HepG2 (cell line): ENCODE results near the gene FBLIM1. TPM values are rescaled to one million over a fixed set of nuclear protein-coding genes. Genes with fewer than 3 reads are reported as not detected.
A peak's percentile ranks its signal among the peaks of the same experiment; 100 is the strongest.

Experiments used
- ADNP ChIP-seq: sonication (generic); formaldehyde crosslinking; IDR thresholded peaks from 2 replicates; pipeline ENCODE4 v1.4.0; 2020; ENCODE audit warnings: missing genetic modification reagents
- ARHGAP35 ChIP-seq: sonication (generic); formaldehyde crosslinking; IDR thresholded peaks from 2 replicates; pipeline ENCODE4 v1.9.0; 2022; ENCODE audit warnings: mild to moderate bottlenecking, inconsistent platforms, moderate library complexity, missing genetic modification reagents, borderline replicate concordance
- ATF5 ChIP-seq: sonication (generic); formaldehyde crosslinking; IDR thresholded peaks from 2 replicates; pipeline ENCODE4 v1.4.0; 2020; ENCODE audit warnings: mild to moderate bottlenecking, low read depth, missing genetic modification reagents
- CREB1 ChIP-seq, 2 experiments: fragments of 450-650 bp in 1 of 2; IDR thresholded peaks; 2 replicates each; pipeline ENCODE4 v1.6.1; 2016 to 2017; ENCODE audit warnings: control low read depth in 1 of 2, mild to moderate bottlenecking in 1 of 2, missing compliant biosample characterization in 1 of 2, missing genetic modification characterization in 1 of 2
- DNMT3B ChIP-seq: conservative IDR thresholded peaks from 2 replicates; pipeline ENCODE4 v1.6.1; 2016; ENCODE audit warnings: missing biosample characterization, control low read depth
- HDAC1 ChIP-seq: sonication (generic); formaldehyde crosslinking; IDR thresholded peaks from 2 replicates; pipeline ENCODE4 v1.5.1; 2020; ENCODE audit warnings: mild to moderate bottlenecking, missing genetic modification reagents
- MAZ ChIP-seq, 2 experiments: sonication (generic) in 1 of 2; formaldehyde crosslinking in 1 of 2; IDR thresholded peaks; 2 replicates each; pipeline versions ENCODE4 v1.5.0 to v1.6.1; 2012 to 2020; ENCODE audit warnings: low read depth in 2 of 2, mild to moderate bottlenecking in 2 of 2, borderline replicate concordance in 1 of 2, improper control_type of control experiment in 1 of 2, low read length in 1 of 2, missing genetic modification reagents in 1 of 2, moderate library complexity in 1 of 2
- MIER3 ChIP-seq: IDR thresholded peaks from 2 replicates; pipeline ENCODE4 v1.6.1; 2016; ENCODE audit warnings: missing compliant biosample characterization, borderline replicate concordance
- NFKB2 ChIP-seq: sonication (generic); formaldehyde crosslinking; IDR thresholded peaks from 2 replicates; pipeline ENCODE4 v1.4.0; 2020; ENCODE audit warnings: missing genetic modification reagents, borderline replicate concordance
- NFYC ChIP-seq: IDR thresholded peaks from 2 replicates; pipeline ENCODE4 v1.6.1; 2016; ENCODE audit warnings: missing genetic modification reagents, missing compliant biosample characterization
- POLR2A ChIP-seq, 2 experiments: IDR thresholded peaks; 2 replicates each; pipeline ENCODE4 v1.6.1; 2011; ENCODE audit warnings: low read depth in 2 of 2, low read length in 2 of 2, mild to moderate bottlenecking in 1 of 2, moderate library complexity in 1 of 2; ENCODE audit not compliant: insufficient read depth in 1 of 2
- REPIN1 ChIP-seq: sonication (generic); formaldehyde crosslinking; IDR thresholded peaks from 2 replicates; pipeline ENCODE4 v1.8.0; 2022; ENCODE audit warnings: missing genetic modification reagents, low read depth, mild to moderate bottlenecking, borderline replicate concordance
- SNAPC2 ChIP-seq: sonication (generic); formaldehyde crosslinking; IDR thresholded peaks from 2 replicates; pipeline ENCODE4 v1.8.1; 2022; ENCODE audit warnings: mild to moderate bottlenecking, missing genetic modification reagents
- SRSF1 ChIP-seq: fragments of 200-400 bp; formaldehyde crosslinking; optimal IDR thresholded peaks from 2 replicates; pipeline ENCODE3; 2017; ENCODE audit warnings: mild to moderate bottlenecking, low read depth, low read length, moderate library complexity
- TRIM22 ChIP-seq: fragments of 450-650 bp; IDR thresholded peaks from 2 replicates; pipeline ENCODE4 v1.6.1; 2017
- ZC3H13 ChIP-seq: sonication (generic); formaldehyde crosslinking; IDR thresholded peaks from 2 replicates; pipeline ENCODE4 v1.8.1; 2023; ENCODE audit warnings: mild to moderate bottlenecking, missing genetic modification reagents, moderate library complexity
- ZNF253 ChIP-seq: sonication (generic); formaldehyde crosslinking; IDR thresholded peaks from 2 replicates; pipeline ENCODE4 v1.8.0; 2022; ENCODE audit warnings: mild to moderate bottlenecking, missing genetic modification reagents, borderline replicate concordance
- ZNF33B ChIP-seq: sonication (generic); formaldehyde crosslinking; IDR thresholded peaks from 2 replicates; pipeline ENCODE4 v1.5.1; 2020; ENCODE audit warnings: mild to moderate bottlenecking, missing genetic modification reagents
- ZNF496 ChIP-seq: sonication (generic); formaldehyde crosslinking; IDR thresholded peaks from 2 replicates; pipeline ENCODE4 v1.8.1; 2023; ENCODE audit warnings: mild to moderate bottlenecking, moderate library complexity, missing genetic modification reagents; ENCODE audit not compliant: insufficient replicate concordance
- ZNF607 ChIP-seq: sonication (generic); formaldehyde crosslinking; IDR thresholded peaks from 2 replicates; pipeline ENCODE4 v1.5.1; 2020; ENCODE audit warnings: missing genetic modification reagents, mild to moderate bottlenecking, borderline replicate concordance
- ZNF609 ChIP-seq: sonication (generic); formaldehyde crosslinking; IDR thresholded peaks from 2 replicates; pipeline ENCODE4 v1.4.0; 2020; ENCODE audit warnings: mild to moderate bottlenecking, missing genetic modification reagents, borderline replicate concordance
- polyA plus RNA-seq, 8 experiments: library from polyadenylated mRNA; depleted of rRNA in 3 of 8; stranded (reverse) in 7 of 8; unstranded in 1 of 8; fragments of >200 nt; fragmentation: Illumina TruSeq in 4 of 8; extraction: Trizol in 4 of 8; gene quantifications; 2 replicates each; pipeline versions ENCODE4 v1.2.1 to v1.2.3, GENCODE V29; 2011 to 2016; ENCODE audit warnings: low read depth in 4 of 8, missing spikeins in 1 of 8, mixed read lengths in 1 of 8; ENCODE audit not compliant: insufficient read depth in 1 of 8
- total RNA-seq, 5 experiments: library from RNA; depleted of rRNA; stranded (reverse); fragments of >200 nt; fragmentation: Illumina TruSeq; extraction: Trizol; gene quantifications; 2 replicates each; pipeline ENCODE4 v1.2.3, GENCODE V29; 2016; ENCODE audit warnings: low read depth in 1 of 5

The FBLIM1 gene
- total and polyA plus RNA-seq, 2 of the 13 experiments (the other 11 are each of a cell fraction or from before 2014, with no cell fraction given), result 10.6 to 23.0 TPM

GRCh38 chr1:15734901-15735300, 23.7 kb upstream of the FBLIM1 start (continued):
- no peak for TF ChIP-seq CREB1 (IDR thresholded peaks at IDR 0.05)
- no peak for TF ChIP-seq CREB1 (CRISPR knock-in tag; IDR thresholded peaks at IDR 0.05)
- TF ChIP-seq SRSF1, result no peak
- TF ChIP-seq NFYC, result no peak
- TF ChIP-seq HDAC1 (CRISPR knock-in tag), result peak; percentile 36; the same call in 1 of the 2 replicates
- TF ChIP-seq ZNF607, result no peak
- TF ChIP-seq MIER3, result no peak
- TF ChIP-seq ATF5 (CRISPR knock-in tag), result no peak
- no peak for TF ChIP-seq MAZ (IDR thresholded peaks at IDR 0.05; ENCODE audit: borderline replicate concordance, low read depth, low read length)
- TF ChIP-seq MAZ (CRISPR knock-in tag; IDR thresholded peaks at IDR 0.05; ENCODE audit: low read depth), result no peak
- TF ChIP-seq TRIM22, result no peak
- TF ChIP-seq DNMT3B, result no peak
- no peak for TF ChIP-seq ZNF33B (CRISPR knock-in tag)
- TF ChIP-seq ARHGAP35 (CRISPR knock-in tag), result 0 out of 2 replicates have a peak, but pooled peaks have one; percentile 47
- no peak for TF ChIP-seq SNAPC2 (CRISPR knock-in tag)
- no peak for TF ChIP-seq ADNP
- TF ChIP-seq POLR2A (IDR thresholded peaks at IDR 0.05; ENCODE audit: insufficient read depth in 1 of 2, low read depth in 2 of 2, low read length in 2 of 2), result no peak
- TF ChIP-seq ZNF496 (CRISPR knock-in tag), result no peak
- 0 out of 2 replicates have a peak, but pooled peaks have one; percentile 74 for TF ChIP-seq ZC3H13 (CRISPR knock-in tag)
- TF ChIP-seq NFKB2 (CRISPR knock-in tag), result no peak
- no peak for TF ChIP-seq ZNF253
- TF ChIP-seq ZNF609 (CRISPR knock-in tag), result no peak
- no peak for TF ChIP-seq REPIN1 (CRISPR knock-in tag)
